IMR-90 (cell line): Measurements from ENCODE around the gene ADAMTS16. TPM values are rescaled to one million over a fixed set of nuclear protein-coding genes. Genes with fewer than 3 reads are reported as not detected.

ENCODE experiments used
- ATAC-seq: fragments of 200-7000 bp; cut with Tn5 transposase; 2 replicates; pipeline ENCODE4 v1.9.1; 2020; ENCODE audit warnings: low read depth, mild to moderate bottlenecking, moderate library complexity
- BruUV-seq: library from RNA; stranded (reverse); fragments of 400-500 nt; replicated peaks from 2 replicates; lab custom pipeline; 2021; lab: Mats Ljungman, UMichigan
- CTCF ChIA-PET: fragments of 300-600 bp; formaldehyde crosslinking; extraction: SDS; loops from one replicate; lab custom pipeline; 2021; ENCODE audit warnings: antibody characterized with exemption; lab: Yijun Ruan, JAX
- POLR2A ChIA-PET: fragments of 300-600 bp; sonication (Branson Sonifier 250); formaldehyde crosslinking; loops from one replicate; lab custom pipeline; 2022; ENCODE audit warnings: antibody characterized with exemption; ENCODE audit not compliant: unreplicated experiment; lab: Charles Lee
- DNase-seq: peaks from one replicate; pipeline ENCODE4 v3.0.0; 2013
- H2AFZ ChIP-seq: replicated peaks from 2 replicates; pipeline ENCODE3; 2013; ENCODE audit warnings: low read length, mild to moderate bottlenecking; ENCODE audit not compliant: poor library complexity
- H2AK5ac ChIP-seq: 2 replicates; pipeline ENCODE4 v1.6.1; 2013; ENCODE audit warnings: low read depth, low read length, inconsistent platforms
- H2AK9ac ChIP-seq: replicated peaks from 2 replicates; pipeline ENCODE3; 2013; ENCODE audit warnings: mild to moderate bottlenecking, low read depth, low read length, moderate library complexity; ENCODE audit not compliant: poor library complexity
- H2BK120ac ChIP-seq: 2 replicates; pipeline ENCODE4 v1.6.1; 2013; ENCODE audit warnings: low read depth, low read length, inconsistent platforms
- H2BK15ac ChIP-seq: 3 replicates; pipeline ENCODE4 v1.6.1; 2013; ENCODE audit warnings: low read depth, low read length, inconsistent platforms
- H2BK20ac ChIP-seq: 2 replicates; pipeline ENCODE4 v1.6.1; 2013; ENCODE audit warnings: low read depth, mild to moderate bottlenecking, inconsistent platforms, low read length, moderate library complexity
- H2BK5ac ChIP-seq: 2 replicates; pipeline ENCODE4 v1.6.1; 2013; ENCODE audit warnings: mild to moderate bottlenecking, low read depth, low read length, inconsistent platforms; ENCODE audit not compliant: poor library complexity, severe bottlenecking
- H3K14ac ChIP-seq: replicated peaks from 2 replicates; pipeline ENCODE4 v1.6.1; 2013; ENCODE audit warnings: low read depth, low read length, inconsistent platforms
- H3K18ac ChIP-seq: 2 replicates; pipeline ENCODE4 v1.6.1; 2013; ENCODE audit warnings: low read depth, low read length, control low read depth
- H3K23ac ChIP-seq: 2 replicates; pipeline ENCODE4 v1.6.1; 2013; ENCODE audit warnings: low read depth, low read length, inconsistent platforms
- H3K27ac ChIP-seq: 2 replicates; pipeline ENCODE4 v1.5.1; 2013; ENCODE audit warnings: mild to moderate bottlenecking, control low read depth, low read length; ENCODE audit not compliant: insufficient read depth
- H3K27me3 ChIP-seq: 2 replicates; pipeline ENCODE4 v1.6.1; 2013; ENCODE audit warnings: low read length; ENCODE audit not compliant: control insufficient read depth, insufficient read depth
- H3K36me3 ChIP-seq: 2 replicates; pipeline ENCODE4 v1.6.1; 2013; ENCODE audit warnings: low read length, mixed read lengths; ENCODE audit not compliant: control insufficient read depth, insufficient read depth
- H3K4ac ChIP-seq: 2 replicates; pipeline ENCODE4 v1.6.1; 2013; ENCODE audit warnings: low read depth, low read length, inconsistent platforms
- H3K4me1 ChIP-seq: 2 replicates; pipeline ENCODE4 v1.6.1; 2013; ENCODE audit warnings: low read length, mixed read lengths; ENCODE audit not compliant: control insufficient read depth, insufficient read depth
- H3K4me2 ChIP-seq: 2 replicates; pipeline ENCODE4 v1.6.1; 2013; ENCODE audit warnings: low read depth, mild to moderate bottlenecking, control low read depth, low read length, moderate library complexity
- H3K4me3 ChIP-seq: 2 replicates; pipeline ENCODE4 v1.5.1; 2013; ENCODE audit warnings: low read depth, mild to moderate bottlenecking, control low read depth, low read length, moderate library complexity; ENCODE audit not compliant: insufficient read depth
- H3K56ac ChIP-seq: 2 replicates; pipeline ENCODE4 v1.6.1; 2013; ENCODE audit warnings: low read length, inconsistent platforms; ENCODE audit not compliant: insufficient read depth; ENCODE audit errors: extremely low read depth
- H3K79me1 ChIP-seq, 2 experiments: 2 replicates each; pipeline ENCODE4 v1.6.1; 2013; ENCODE audit warnings: low read length in 2 of 2, inconsistent platforms in 1 of 2, low read depth in 1 of 2
- H3K9ac ChIP-seq: 2 replicates; pipeline ENCODE4 v1.6.1; 2013; ENCODE audit warnings: low read depth, low read length, control low read depth
- H3K9me1 ChIP-seq: 2 replicates; pipeline ENCODE4 v1.6.1; 2013; ENCODE audit warnings: low read length, inconsistent platforms; ENCODE audit not compliant: insufficient read depth
- H3K9me3 ChIP-seq: 2 replicates; pipeline ENCODE4 v1.6.1; 2013; ENCODE audit warnings: low read length; ENCODE audit not compliant: control insufficient read depth, insufficient read depth
- H4K20me1 ChIP-seq: 2 replicates; pipeline ENCODE4 v1.6.1; 2013; ENCODE audit warnings: low read length, inconsistent platforms; ENCODE audit not compliant: insufficient read depth
- H4K5ac ChIP-seq: 2 replicates; pipeline ENCODE4 v1.6.1; 2013; ENCODE audit warnings: mild to moderate bottlenecking, low read depth, low read length, control low read depth
- H4K8ac ChIP-seq, 2 experiments: 2 replicates each; pipeline ENCODE4 v1.6.1; 2013; ENCODE audit warnings: low read depth in 2 of 2, low read length in 2 of 2, control low read depth in 1 of 2, inconsistent platforms in 1 of 2
- H4K91ac ChIP-seq: 2 replicates; pipeline ENCODE4 v1.6.1; 2013; ENCODE audit warnings: low read depth, low read length, inconsistent platforms; ENCODE audit not compliant: insufficient read depth
- BHLHE40 ChIP-seq: fragments of 150-350 bp; IDR thresholded peaks from 2 replicates; pipeline ENCODE4 v1.6.1; 2016; ENCODE audit warnings: mild to moderate bottlenecking, low read depth, low read length
- CEBPB ChIP-seq: IDR thresholded peaks from 2 replicates; pipeline ENCODE4 v1.6.1; 2012; ENCODE audit warnings: low read depth, low read length, improper control_type of control experiment
- CHD1 ChIP-seq: IDR thresholded peaks from 2 replicates; pipeline ENCODE4 v1.6.1; 2012; ENCODE audit warnings: low read depth, low read length, improper control_type of control experiment
- FOS ChIP-seq: fragments of 150-350 bp; IDR thresholded peaks from 2 replicates; pipeline ENCODE4 v1.6.1; 2016; ENCODE audit warnings: low read depth, low read length
- MAFK ChIP-seq: IDR thresholded peaks from 2 replicates; pipeline ENCODE4 v1.6.1; 2012; ENCODE audit warnings: low read depth, low read length, improper control_type of control experiment
- MAZ ChIP-seq: IDR thresholded peaks from 2 replicates; pipeline ENCODE4 v1.6.1; 2012; ENCODE audit warnings: low read depth, mild to moderate bottlenecking, low read length, improper control_type of control experiment, moderate library complexity, borderline replicate concordance
- MXI1 ChIP-seq: IDR thresholded peaks from 2 replicates; pipeline ENCODE4 v1.6.1; 2012; ENCODE audit warnings: low read depth, mild to moderate bottlenecking, low read length, moderate library complexity, borderline replicate concordance
- NFE2L2 ChIP-seq: fragments of 150-350 bp; IDR thresholded peaks from 2 replicates; pipeline ENCODE4 v1.6.1; 2016; ENCODE audit warnings: low read depth, mild to moderate bottlenecking, low read length
- POLR2A ChIP-seq: IDR thresholded peaks from 2 replicates; pipeline ENCODE4 v1.6.1; 2012; ENCODE audit warnings: mild to moderate bottlenecking, low read depth, low read length
- RAD21 ChIP-seq: IDR thresholded peaks from 2 replicates; pipeline ENCODE4 v1.6.1; 2012; ENCODE audit warnings: low read length, improper control_type of control experiment
- RCOR1 ChIP-seq: IDR thresholded peaks from 2 replicates; pipeline ENCODE4 v1.6.1; 2012; ENCODE audit warnings: mild to moderate bottlenecking, low read length, improper control_type of control experiment; ENCODE audit not compliant: insufficient replicate concordance
- RFX5 ChIP-seq: IDR thresholded peaks from 2 replicates; pipeline ENCODE4 v1.8.0; 2012; ENCODE audit warnings: low read depth, mild to moderate bottlenecking, low read length, moderate library complexity
- SMC3 ChIP-seq: fragments of 150-350 bp; IDR thresholded peaks from 2 replicates; pipeline ENCODE4 v1.6.1; 2016; ENCODE audit warnings: low read depth, mild to moderate bottlenecking, antibody characterized with exemption, low read length, moderate library complexity
- WGBS, 2 experiments: methylation state at CpG; one replicate each; pipeline versions ENCODE4 v1.1.5 to v1.1.7; 2013; ENCODE audit warnings: missing lambda C conversion rate in 2 of 2; ENCODE audit not compliant: insufficient read length in 1 of 2; ENCODE audit errors: extremely low coverage in 2 of 2; 5-methylcytosine and 5-hydroxymethylcytosine counted together
- dilution Hi-C: fragments of 300-500 bp; cut with HindIII; formaldehyde crosslinking; loops from one replicate; pipeline ENCODE4 v1.14.3; 2018; ENCODE audit warnings: low sequenced_read_pairs; ENCODE audit not compliant: unreplicated experiment
- in situ Hi-C: fragments of 300-500 bp; cut with MboI; formaldehyde crosslinking; loops from 3 replicates; pipeline ENCODE4 v1.14.3; 2019; ENCODE audit warnings: low sequenced_read_pairs, inconsistent platforms, mixed read lengths
- intact Hi-C: fragments of 100-400 bp; cut with micrococcal nuclease; formaldehyde crosslinking; loops from 2 replicates; pipeline ENCODE4 v1.10.0; 2022
- polyA plus RNA-seq, 3 experiments: library from polyadenylated mRNA; depleted of rRNA; stranded (reverse); fragments of >200 nt; gene quantifications; 2 replicates each; pipeline ENCODE4 v1.2.3, GENCODE V29; 2012; ENCODE audit warnings: low replicate concordance in 1 of 3
- total RNA-seq: library from RNA; depleted of rRNA; stranded (reverse); fragments of >200 nt; gene quantifications from 2 replicates; pipeline ENCODE4 v1.2.3, GENCODE V29; 2012
- TF ChIP-seq, protein P1 (sequence below): conservative IDR thresholded peaks from 2 replicates; pipeline ENCODE4 v1.5.1; 2012; ENCODE audit warnings: mild to moderate bottlenecking, low read depth, low read length, improper control_type of control experiment
- TF ChIP-seq, protein P2 (sequence below): fragments of 150-350 bp; IDR thresholded peaks from 2 replicates; pipeline ENCODE4 v1.6.1; 2017; ENCODE audit warnings: mild to moderate bottlenecking, antibody characterized with exemption, low read length, low read depth
- TF ChIP-seq, protein P3 (sequence below): fragments of 150-350 bp; IDR thresholded peaks from 2 replicates; pipeline ENCODE4 v1.6.1; 2016; ENCODE audit warnings: low read depth, mild to moderate bottlenecking, low read length, moderate library complexity, borderline replicate concordance

ADAMTS16 gene
- total and polyA plus RNA-seq, 2 of the 4 experiments (the other 2 are of a cell fraction): 0.09 to 0.18 TPM

DNA sequence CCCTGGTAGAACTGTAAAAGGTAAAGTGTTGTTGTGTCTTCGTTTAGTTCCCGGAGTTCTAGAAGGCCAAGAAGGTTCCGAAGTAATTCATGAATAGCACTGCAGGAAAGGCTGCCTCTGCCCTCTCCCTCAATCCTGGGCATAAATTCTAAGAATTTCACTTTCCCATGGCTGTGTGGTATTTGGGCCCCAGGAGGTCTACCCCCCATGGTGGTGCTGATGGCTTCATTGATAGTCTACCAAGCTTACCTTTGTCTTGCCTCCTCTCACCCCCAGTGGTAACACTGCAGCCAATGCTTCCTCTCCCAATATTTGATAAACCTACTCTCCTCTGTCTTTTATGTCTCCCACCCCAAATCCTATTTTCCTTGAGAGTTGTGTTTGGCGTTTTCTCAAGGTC is 39.5 kb downstream of the ADAMTS16 start:
- no peak overlapping the region for H2BK15ac ChIP-seq
- H3K79me1 ChIP-seq: no peaks in the 10 kb centered on the region
- H4K5ac ChIP-seq: no peak overlapping the region
- H3K9me3 ChIP-seq: peaks cover 19% of the 10 kb centered on the region
- no peak overlapping the region for H2AK9ac ChIP-seq
- TF ChIP-seq CHD1 (no peak), MAFK (no peak), CEBPB (no peak), RCOR1 (no peak), BHLHE40 (no peak), RAD21 (no peak), FOS (no peak), RFX5 (no peak), POLR2A (no peak), NFE2L2 (no peak), MAZ (no peak), MXI1 (no peak), SMC3 (no peak)
- TF ChIP-seq, protein P1, sequence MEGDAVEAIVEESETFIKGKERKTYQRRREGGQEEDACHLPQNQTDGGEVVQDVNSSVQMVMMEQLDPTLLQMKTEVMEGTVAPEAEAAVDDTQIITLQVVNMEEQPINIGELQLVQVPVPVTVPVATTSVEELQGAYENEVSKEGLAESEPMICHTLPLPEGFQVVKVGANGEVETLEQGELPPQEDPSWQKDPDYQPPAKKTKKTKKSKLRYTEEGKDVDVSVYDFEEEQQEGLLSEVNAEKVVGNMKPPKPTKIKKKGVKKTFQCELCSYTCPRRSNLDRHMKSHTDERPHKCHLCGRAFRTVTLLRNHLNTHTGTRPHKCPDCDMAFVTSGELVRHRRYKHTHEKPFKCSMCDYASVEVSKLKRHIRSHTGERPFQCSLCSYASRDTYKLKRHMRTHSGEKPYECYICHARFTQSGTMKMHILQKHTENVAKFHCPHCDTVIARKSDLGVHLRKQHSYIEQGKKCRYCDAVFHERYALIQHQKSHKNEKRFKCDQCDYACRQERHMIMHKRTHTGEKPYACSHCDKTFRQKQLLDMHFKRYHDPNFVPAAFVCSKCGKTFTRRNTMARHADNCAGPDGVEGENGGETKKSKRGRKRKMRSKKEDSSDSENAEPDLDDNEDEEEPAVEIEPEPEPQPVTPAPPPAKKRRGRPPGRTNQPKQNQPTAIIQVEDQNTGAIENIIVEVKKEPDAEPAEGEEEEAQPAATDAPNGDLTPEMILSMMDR: no peak
- TF ChIP-seq, protein P2, sequence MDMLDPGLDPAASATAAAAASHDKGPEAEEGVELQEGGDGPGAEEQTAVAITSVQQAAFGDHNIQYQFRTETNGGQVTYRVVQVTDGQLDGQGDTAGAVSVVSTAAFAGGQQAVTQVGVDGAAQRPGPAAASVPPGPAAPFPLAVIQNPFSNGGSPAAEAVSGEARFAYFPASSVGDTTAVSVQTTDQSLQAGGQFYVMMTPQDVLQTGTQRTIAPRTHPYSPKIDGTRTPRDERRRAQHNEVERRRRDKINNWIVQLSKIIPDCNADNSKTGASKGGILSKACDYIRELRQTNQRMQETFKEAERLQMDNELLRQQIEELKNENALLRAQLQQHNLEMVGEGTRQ: no peak
- TF ChIP-seq, protein P3, sequence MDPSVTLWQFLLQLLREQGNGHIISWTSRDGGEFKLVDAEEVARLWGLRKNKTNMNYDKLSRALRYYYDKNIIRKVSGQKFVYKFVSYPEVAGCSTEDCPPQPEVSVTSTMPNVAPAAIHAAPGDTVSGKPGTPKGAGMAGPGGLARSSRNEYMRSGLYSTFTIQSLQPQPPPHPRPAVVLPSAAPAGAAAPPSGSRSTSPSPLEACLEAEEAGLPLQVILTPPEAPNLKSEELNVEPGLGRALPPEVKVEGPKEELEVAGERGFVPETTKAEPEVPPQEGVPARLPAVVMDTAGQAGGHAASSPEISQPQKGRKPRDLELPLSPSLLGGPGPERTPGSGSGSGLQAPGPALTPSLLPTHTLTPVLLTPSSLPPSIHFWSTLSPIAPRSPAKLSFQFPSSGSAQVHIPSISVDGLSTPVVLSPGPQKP: no peak
- no peak overlapping the region for H3K4me2 ChIP-seq
- no peak overlapping the region for H3K4me3 ChIP-seq
- H2AFZ ChIP-seq: no peak overlapping the region
- BruUV-seq: no TSS peak
- H3K27me3 ChIP-seq: no peaks in the 10 kb centered on the region
- CTCF ChIA-PET: no interaction called here
- no peak overlapping the region for H2BK5ac ChIP-seq
- no peaks in the 10 kb centered on the region for H3K4me1 ChIP-seq
- H4K91ac ChIP-seq: no peak overlapping the region
- intact Hi-C loops (no loop called here), dilution Hi-C loops (no loop called here), in situ Hi-C loops (no loop called here)
- H3K36me3 ChIP-seq: no peaks in the 10 kb centered on the region
- no peak overlapping the region for H3K9ac ChIP-seq
- H2BK120ac ChIP-seq: no peak overlapping the region
- no peaks in the 10 kb centered on the region for H4K20me1 ChIP-seq
- H2BK20ac ChIP-seq: no peak overlapping the region
- no peak overlapping the region for H3K4ac ChIP-seq
- DNase-seq (no peak), ATAC-seq (no peak)
- no peak overlapping the region for H3K23ac ChIP-seq
- no peak overlapping the region for H4K8ac ChIP-seq
- H3K56ac ChIP-seq: no peak overlapping the region
- H3K9me1 ChIP-seq: no peaks in the 10 kb centered on the region
- POLR2A ChIA-PET: no interaction called here
- no peak overlapping the region for H3K14ac ChIP-seq
- no peak overlapping the region for H3K18ac ChIP-seq
- H2AK5ac ChIP-seq: no peak overlapping the region
- no peak overlapping the region for H3K27ac ChIP-seq
- no CpG with 5 or more reads among the region's 4 CpGs for WGBS, 2 experiments
